Progenitor cell of endocrine pancreas (in vitro differentiated cells): ENCODE data around the gene CHD1. TPM values are rescaled to one million over a fixed set of nuclear protein-coding genes. Genes with fewer than 3 reads are reported as not detected.

Experiments used
- DNase-seq: peaks from one replicate; pipeline ENCODE4 v3.0.0; 2021; ENCODE audit warnings: low spot score; ENCODE audit not compliant: unreplicated experiment
- H3K27ac Mint-ChIP-seq: 2 replicates; pipeline ENCODE4 v1.8.0; 2021; ENCODE audit warnings: mild to moderate bottlenecking, moderate library complexity, mixed read lengths
- H3K27me3 Mint-ChIP-seq: 2 replicates; pipeline ENCODE4 v1.8.0; 2021; ENCODE audit warnings: mixed read lengths
- H3K36me3 Mint-ChIP-seq: 2 replicates; pipeline ENCODE4 v1.8.0; 2022; ENCODE audit warnings: mixed read lengths; ENCODE audit not compliant: insufficient read depth
- H3K4me1 Mint-ChIP-seq: 2 replicates; pipeline ENCODE4 v1.8.0; 2021; ENCODE audit warnings: low read depth, mixed read lengths
- H3K4me3 Mint-ChIP-seq: 2 replicates; pipeline ENCODE4 v1.8.0; 2021; ENCODE audit warnings: low read depth, mild to moderate bottlenecking, moderate library complexity, mixed read lengths
- H3K9me3 Mint-ChIP-seq: 2 replicates; pipeline ENCODE4 v1.8.0; 2021; ENCODE audit warnings: low read depth, mixed read lengths
- CTCF ChIP-seq: fragments of 200-600 bp; sonication (generic); IDR thresholded peaks from one replicate; pipeline ENCODE4 v1.5.0; 2021; ENCODE audit warnings: antibody characterized with exemption, mild to moderate bottlenecking; ENCODE audit not compliant: unreplicated experiment
- total RNA-seq: library from RNA; stranded (reverse); gene quantifications from 2 replicates; pipeline ENCODE4 v1.2.1, GENCODE V29; 2021

The CHD1 gene
- total RNA-seq, 1 donor from 2014 or later, result 61.0 TPM

- DNase-seq, result no peak
- Mint-ChIP-seq H3K27me3 (no peaks in the 10 kb centered on the region), H3K36me3 (no peaks in the 10 kb centered on the region), H3K4me3 (no peak overlapping the region), H3K4me1 (peaks cover 9% of the 10 kb centered on the region), H3K9me3 (no peaks in the 10 kb centered on the region), H3K27ac (no peak overlapping the region)
- no peak for TF ChIP-seq CTCF
Measured at GRCh38 chr5:98936948-98937715, 8.3 kb upstream of the CHD1 start.

DNA sequence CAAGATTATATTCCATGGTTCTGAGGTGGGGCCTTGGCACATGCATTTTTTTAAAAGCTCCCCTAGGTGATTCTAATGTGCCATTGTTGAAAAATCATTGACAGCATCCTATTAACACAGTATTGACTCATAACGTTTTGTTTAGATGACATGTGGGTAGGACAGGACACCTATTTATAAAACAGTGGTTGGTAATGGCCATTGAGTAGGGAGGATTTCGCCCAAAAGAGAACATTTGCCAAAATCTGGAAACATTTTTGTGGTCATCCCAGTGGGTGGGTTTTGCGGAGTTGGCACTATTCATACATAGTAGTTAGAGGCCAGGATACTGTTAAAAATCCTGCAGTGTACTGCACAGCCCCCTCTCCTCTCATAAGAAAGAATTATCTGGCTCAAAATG, 6.4 kb upstream of the CHD1 start:
- Mint-ChIP-seq H3K27ac (no peak overlapping the region), H3K27me3 (no peaks in the 10 kb centered on the region), H3K4me1 (peaks cover 9% of the 10 kb centered on the region), H3K4me3 (no peak overlapping the region), H3K9me3 (no peaks in the 10 kb centered on the region), H3K36me3 (no peaks in the 10 kb centered on the region)
- no peak for TF ChIP-seq CTCF
- no peak for DNase-seq

DNA sequence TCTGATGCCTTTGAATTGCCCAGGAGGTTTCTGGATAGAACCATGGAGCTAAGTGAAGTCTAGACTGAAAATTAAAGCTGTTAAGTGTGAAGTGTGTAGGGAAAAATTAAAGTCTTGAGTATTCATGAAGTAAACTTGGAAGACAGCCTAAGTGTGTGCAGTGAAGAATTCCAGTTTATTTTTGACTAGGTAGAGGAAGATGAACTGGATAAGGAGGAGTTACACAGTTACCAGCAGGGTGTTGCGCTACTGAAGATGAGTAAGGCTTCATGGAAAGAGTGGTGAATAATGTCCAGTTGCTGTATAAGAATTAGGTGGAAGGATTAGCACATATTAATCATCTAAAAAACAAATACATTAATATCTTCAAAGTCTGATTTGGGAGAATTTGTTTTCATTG, 5.7 kb upstream of the CHD1 start:
- Mint-ChIP-seq H3K27ac (no peak overlapping the region), H3K4me1 (peaks cover 15% of the 10 kb centered on the region), H3K9me3 (no peaks in the 10 kb centered on the region)

DNA sequence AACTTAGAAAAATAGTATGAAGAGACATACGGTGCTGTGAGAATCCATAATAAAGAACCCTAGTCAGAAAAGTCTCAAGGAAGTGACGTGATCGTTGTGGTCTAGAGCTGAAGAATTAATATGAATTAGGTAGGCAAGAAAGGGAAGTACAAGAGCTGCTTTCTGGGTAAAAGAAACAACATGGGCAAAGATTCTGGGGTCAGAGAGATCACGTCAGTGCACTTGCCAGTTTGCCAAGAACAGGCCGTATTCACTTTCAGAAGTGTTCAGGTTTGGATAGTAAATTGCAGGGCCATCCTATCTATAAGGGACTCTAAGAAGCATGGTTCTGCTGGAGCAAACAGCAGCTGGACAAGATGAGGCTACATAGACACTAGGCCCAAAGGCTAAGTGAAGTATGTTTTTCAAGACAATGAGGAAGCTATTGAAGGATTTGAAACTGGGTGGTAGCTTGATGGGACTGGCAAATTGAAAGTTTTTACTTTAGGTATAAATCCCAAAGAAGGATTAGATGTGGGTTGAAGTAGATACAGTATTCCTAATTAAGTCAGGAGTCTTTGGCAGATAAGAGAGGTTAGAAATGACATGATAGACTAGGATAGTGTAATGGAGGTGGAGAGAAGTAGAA, 4.8 kb upstream of the CHD1 start:
- no peaks in the 10 kb centered on the region for H3K9me3 Mint-ChIP-seq

More for the DNA sequence above, 5.7 kb upstream of the CHD1 start:
- no peaks in the 10 kb centered on the region for H3K36me3 Mint-ChIP-seq
- no peak for TF ChIP-seq CTCF
- no peaks in the 10 kb centered on the region for H3K27me3 Mint-ChIP-seq
- DNase-seq, result no peak
- H3K4me3 Mint-ChIP-seq, result no peak overlapping the region

More for the DNA sequence above, 4.8 kb upstream of the CHD1 start:
- DNase-seq, result no peak
- Mint-ChIP-seq H3K4me1 (peaks cover 12% of the 10 kb centered on the region), H3K27ac (no peak overlapping the region), H3K36me3 (no peaks in the 10 kb centered on the region), H3K27me3 (no peaks in the 10 kb centered on the region), H3K4me3 (no peak overlapping the region)
- TF ChIP-seq CTCF, result no peak
